HepG2 (cell line): ENCODE measurements around the gene TMEM59. TPM values are rescaled to one million over a fixed set of nuclear protein-coding genes. Genes with fewer than 3 reads are reported as not detected.

ENCODE experiments used
- ISL2 ChIP-seq: sonication (generic); formaldehyde crosslinking; IDR thresholded peaks from 2 replicates; pipeline ENCODE4 v1.5.0; 2020; ENCODE audit warnings: missing genetic modification reagents
- JUNB ChIP-seq: sonication (generic); formaldehyde crosslinking; IDR thresholded peaks from 2 replicates; pipeline ENCODE4 v1.8.0; 2022; ENCODE audit warnings: missing genetic modification reagents, mild to moderate bottlenecking, borderline replicate concordance
- PAF1 ChIP-seq: IDR thresholded peaks from 2 replicates; pipeline ENCODE4 v1.6.1; 2016; ENCODE audit warnings: missing genetic modification reagents, missing compliant biosample characterization
- PHF5A ChIP-seq: IDR thresholded peaks from one replicate; pipeline ENCODE4 v1.6.1; 2018; ENCODE audit warnings: low read depth, missing genetic modification reagents; ENCODE audit not compliant: unreplicated experiment
- RXRA ChIP-seq: sonication (generic); formaldehyde crosslinking; IDR thresholded peaks from 2 replicates; pipeline ENCODE4 v1.5.1; 2020; ENCODE audit warnings: missing genetic modification reagents
- TARDBP ChIP-seq: sonication (generic); formaldehyde crosslinking; IDR thresholded peaks from 2 replicates; pipeline ENCODE4 v1.8.0; 2022; ENCODE audit warnings: mild to moderate bottlenecking, missing genetic modification reagents
- THAP9 ChIP-seq: sonication (generic); formaldehyde crosslinking; IDR thresholded peaks from 2 replicates; pipeline ENCODE4; 2020; ENCODE audit warnings: missing genetic modification reagents, mild to moderate bottlenecking, borderline replicate concordance
- TMF1 ChIP-seq: sonication (generic); formaldehyde crosslinking; IDR thresholded peaks from 2 replicates; pipeline ENCODE4 v1.8.1; 2022; ENCODE audit warnings: low read depth, missing genetic modification reagents
- XRCC5 ChIP-seq: fragments of 200-400 bp; formaldehyde crosslinking; optimal IDR thresholded peaks from 2 replicates; pipeline ENCODE3; 2017; ENCODE audit warnings: mild to moderate bottlenecking, low read length
- ZFP1 ChIP-seq: IDR thresholded peaks from 2 replicates; pipeline ENCODE4 v1.6.1; 2016
- ZNF10 ChIP-seq: sonication (generic); formaldehyde crosslinking; IDR thresholded peaks from 2 replicates; pipeline ENCODE4 v1.4.0; 2020; ENCODE audit warnings: mild to moderate bottlenecking, low read depth, missing genetic modification reagents, borderline replicate concordance
- ZNF407 ChIP-seq: sonication (generic); formaldehyde crosslinking; IDR thresholded peaks from one replicate; pipeline ENCODE4 v1.5.1; 2020; ENCODE audit warnings: mild to moderate bottlenecking, missing genetic modification reagents; ENCODE audit errors: not compliant biosample characterization
- ZNF557 ChIP-seq: sonication (generic); formaldehyde crosslinking; IDR thresholded peaks from 2 replicates; pipeline ENCODE4 v1.4.0; 2020; ENCODE audit warnings: missing genetic modification reagents
- ZNF724P ChIP-seq: sonication (generic); formaldehyde crosslinking; IDR thresholded peaks from 2 replicates; pipeline ENCODE4 v1.8.0; 2022; ENCODE audit warnings: missing genetic modification reagents, borderline replicate concordance
- ZNF746 ChIP-seq: sonication (generic); formaldehyde crosslinking; IDR thresholded peaks from 2 replicates; pipeline ENCODE4 v1.8.0; 2022; ENCODE audit warnings: mild to moderate bottlenecking, missing genetic modification reagents
- polyA plus RNA-seq, 8 experiments: library from polyadenylated mRNA; depleted of rRNA in 3 of 8; stranded (reverse) in 7 of 8; unstranded in 1 of 8; fragments of >200 nt; fragmentation: Illumina TruSeq in 4 of 8; extraction: Trizol in 4 of 8; gene quantifications; 2 replicates each; pipeline versions ENCODE4 v1.2.1 to v1.2.3, GENCODE V29; 2011 to 2016; ENCODE audit warnings: low read depth in 4 of 8, missing spikeins in 1 of 8, mixed read lengths in 1 of 8; ENCODE audit not compliant: insufficient read depth in 1 of 8
- total RNA-seq, 5 experiments: library from RNA; depleted of rRNA; stranded (reverse); fragments of >200 nt; fragmentation: Illumina TruSeq; extraction: Trizol; gene quantifications; 2 replicates each; pipeline ENCODE4 v1.2.3, GENCODE V29; 2016; ENCODE audit warnings: low read depth in 1 of 5
- TF ChIP-seq, protein P1 (sequence below): sonication (generic); formaldehyde crosslinking; IDR thresholded peaks from 2 replicates; pipeline ENCODE4 v1.9.0; 2021; ENCODE audit warnings: missing genetic modification reagents, mild to moderate bottlenecking, borderline replicate concordance

Gene TMEM59
- total and polyA plus RNA-seq, 2 of the 13 experiments (the other 11 are each of a cell fraction or from before 2014, with no cell fraction given) = 147 to 363 TPM

DNA sequence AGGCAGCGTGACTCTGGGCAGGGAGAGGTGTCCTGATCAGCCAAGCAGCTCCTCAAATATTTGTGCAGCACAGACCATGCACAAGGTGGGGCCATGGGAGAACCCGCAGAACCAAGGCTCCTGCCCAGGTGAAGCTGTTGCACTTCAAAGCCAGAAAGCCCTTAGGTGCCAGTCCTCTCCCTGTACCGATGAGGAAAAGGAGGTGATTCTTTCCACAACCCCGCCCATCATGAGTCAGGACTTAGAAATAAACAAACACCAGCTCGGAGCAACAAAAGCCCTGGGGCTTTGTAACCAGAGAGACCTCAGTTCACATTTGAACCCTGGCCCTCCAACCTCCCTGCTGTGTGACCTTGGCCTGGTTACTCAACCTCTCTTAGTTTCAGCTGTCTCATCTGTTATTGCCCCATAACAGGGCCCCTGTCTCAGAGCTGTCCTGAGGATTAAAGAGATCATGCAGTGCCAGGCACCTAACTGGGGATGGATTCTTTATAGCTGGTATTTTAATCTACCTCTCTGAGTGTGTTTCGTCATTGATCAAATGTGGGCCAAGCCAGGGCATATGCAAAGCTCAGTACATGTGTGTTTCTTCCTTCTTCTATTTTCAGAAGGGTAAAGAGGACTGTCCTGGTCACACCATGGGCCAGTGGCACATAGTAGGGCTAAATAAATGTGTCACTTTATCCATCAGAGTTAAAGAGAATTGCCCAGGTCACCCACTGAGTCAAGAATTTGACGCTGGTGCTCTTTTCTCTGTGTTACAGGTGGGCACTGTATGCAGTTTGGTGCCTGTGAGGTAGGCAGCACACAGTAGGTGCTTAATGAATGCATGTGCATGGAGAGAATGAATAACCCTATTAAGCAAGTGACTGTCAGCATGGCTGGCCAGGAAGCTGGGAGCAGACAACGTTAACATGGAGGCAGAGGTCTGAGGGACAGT is 36.4 kb downstream of the TMEM59 start (continued):
- TF ChIP-seq THAP9 (CRISPR knock-in tag) (no peak), RXRA (CRISPR knock-in tag) (peak; percentile 98), TMF1 (CRISPR knock-in tag) (no peak), XRCC5 (no peak), ZNF10 (CRISPR knock-in tag) (no peak), ZNF724P (CRISPR knock-in tag) (no peak), ZNF407 (CRISPR knock-in tag) (no peak), PAF1 (no peak), ZNF557 (no peak), TARDBP (CRISPR knock-in tag) (0 out of 2 replicates have a peak, but pooled peaks have one; percentile 45), ISL2 (CRISPR knock-in tag) (peak; percentile 61; the same call in 1 of the 2 replicates), ZFP1 (CRISPR knock-in tag) (0 out of 2 replicates have a peak, but pooled peaks have one; percentile 37), JUNB (CRISPR knock-in tag) (no peak; the same call in 1 of the 2 replicates), ZNF746 (CRISPR knock-in tag) (no peak), PHF5A (no peak)
- TF ChIP-seq, protein P1, sequence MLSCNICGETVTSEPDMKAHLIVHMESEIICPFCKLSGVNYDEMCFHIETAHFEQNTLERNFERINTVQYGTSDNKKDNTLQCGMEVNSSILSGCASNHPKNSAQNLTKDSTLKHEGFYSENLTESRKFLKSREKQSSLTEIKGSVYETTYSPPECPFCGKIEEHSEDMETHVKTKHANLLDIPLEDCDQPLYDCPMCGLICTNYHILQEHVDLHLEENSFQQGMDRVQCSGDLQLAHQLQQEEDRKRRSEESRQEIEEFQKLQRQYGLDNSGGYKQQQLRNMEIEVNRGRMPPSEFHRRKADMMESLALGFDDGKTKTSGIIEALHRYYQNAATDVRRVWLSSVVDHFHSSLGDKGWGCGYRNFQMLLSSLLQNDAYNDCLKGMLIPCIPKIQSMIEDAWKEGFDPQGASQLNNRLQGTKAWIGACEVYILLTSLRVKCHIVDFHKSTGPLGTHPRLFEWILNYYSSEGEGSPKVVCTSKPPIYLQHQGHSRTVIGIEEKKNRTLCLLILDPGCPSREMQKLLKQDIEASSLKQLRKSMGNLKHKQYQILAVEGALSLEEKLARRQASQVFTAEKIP (CRISPR knock-in tag) = no peak
